Measurements from ENCODE around the gene ZNF124.
A peak's percentile ranks its signal among the peaks of the same experiment; 100 is the strongest.

ZNF124 gene

DNA sequence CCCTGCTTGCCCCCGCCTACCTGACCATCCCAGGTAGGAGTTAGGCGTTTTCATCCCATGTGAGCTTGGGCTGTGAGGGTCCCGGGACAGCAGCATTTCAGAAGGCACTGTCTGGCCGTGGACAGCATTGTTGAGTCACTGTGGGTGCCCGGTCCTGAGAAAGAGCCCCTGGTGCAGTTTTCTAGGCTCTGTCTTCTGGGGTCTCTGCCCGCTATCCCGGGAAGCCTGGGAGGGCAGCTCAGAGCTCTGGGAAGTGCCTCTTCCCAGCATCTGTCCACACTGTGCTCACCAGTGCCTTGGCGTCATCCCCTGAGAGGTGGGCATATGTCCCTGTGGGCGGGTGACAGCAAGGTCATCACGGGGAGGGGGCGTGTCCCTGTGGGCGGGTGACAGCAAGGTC, 56.3 kb downstream of the ZNF124 start:
- Histone ChIP-seq H3K9ac (ENCODE audit: low read length in 5 of 5) (no peak overlapping the region), H3K4me3 (ENCODE audit: low read depth in 1 of 5, low read length in 5 of 5) (no peak overlapping the region), H3K9me3 (ENCODE audit: control insufficient read depth in 5 of 5, low read length in 5 of 5) (no peaks in the 10 kb centered on the region), H3K27me3 (ENCODE audit: control insufficient read depth in 5 of 5, insufficient read depth in 4 of 5, low read length in 5 of 5) (no peaks in the 10 kb centered on the region), H3K27ac (ENCODE audit: low read depth, low read length) (no peak overlapping the region), H3K36me3 (ENCODE audit: control insufficient read depth in 5 of 5, insufficient read depth in 5 of 5, low read length in 5 of 5) (no peaks in the 10 kb centered on the region), H3K4me1 (ENCODE audit: control insufficient read depth in 5 of 5, insufficient read depth in 5 of 5, low read length in 5 of 5) (peaks cover 2 to 24% (median 20%) of the 10 kb centered on the region in 5 donors)

DNA sequence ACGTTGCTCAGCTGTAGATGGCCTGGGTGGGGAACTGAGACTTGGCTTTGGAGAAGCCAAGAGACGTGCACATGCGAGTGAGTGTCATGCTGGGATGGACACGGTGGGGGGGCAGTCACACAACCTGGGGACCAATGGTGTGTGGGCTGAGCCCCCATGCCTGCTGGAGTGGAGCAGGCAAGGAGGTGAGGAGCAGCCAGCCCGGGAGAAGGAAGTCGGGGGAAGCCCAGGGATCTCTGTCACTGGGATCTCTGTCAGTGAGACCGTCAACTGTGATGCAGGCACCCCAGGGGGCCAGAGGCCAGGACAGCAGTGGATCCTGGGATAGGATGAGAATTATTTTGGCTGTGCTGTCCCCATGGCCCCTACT, 56.7 kb downstream of the ZNF124 start:
- Histone ChIP-seq H3K4me1 (ENCODE audit: control insufficient read depth in 5 of 5, insufficient read depth in 5 of 5, low read length in 5 of 5) (peaks cover 2 to 25% (median 22%) of the 10 kb centered on the region in 5 donors), H3K4me3 (ENCODE audit: low read depth in 1 of 5, low read length in 5 of 5) (no peak overlapping the region), H3K36me3 (ENCODE audit: control insufficient read depth in 5 of 5, insufficient read depth in 5 of 5, low read length in 5 of 5) (no peaks in the 10 kb centered on the region), H3K9me3 (ENCODE audit: control insufficient read depth in 5 of 5, low read length in 5 of 5) (no peaks in the 10 kb centered on the region), H3K27ac (ENCODE audit: low read depth, low read length) (no peak overlapping the region), H3K9ac (ENCODE audit: low read length in 5 of 5) (no peak overlapping the region), H3K27me3 (ENCODE audit: control insufficient read depth in 5 of 5, insufficient read depth in 4 of 5, low read length in 5 of 5) (no peaks in the 10 kb centered on the region)

DNA sequence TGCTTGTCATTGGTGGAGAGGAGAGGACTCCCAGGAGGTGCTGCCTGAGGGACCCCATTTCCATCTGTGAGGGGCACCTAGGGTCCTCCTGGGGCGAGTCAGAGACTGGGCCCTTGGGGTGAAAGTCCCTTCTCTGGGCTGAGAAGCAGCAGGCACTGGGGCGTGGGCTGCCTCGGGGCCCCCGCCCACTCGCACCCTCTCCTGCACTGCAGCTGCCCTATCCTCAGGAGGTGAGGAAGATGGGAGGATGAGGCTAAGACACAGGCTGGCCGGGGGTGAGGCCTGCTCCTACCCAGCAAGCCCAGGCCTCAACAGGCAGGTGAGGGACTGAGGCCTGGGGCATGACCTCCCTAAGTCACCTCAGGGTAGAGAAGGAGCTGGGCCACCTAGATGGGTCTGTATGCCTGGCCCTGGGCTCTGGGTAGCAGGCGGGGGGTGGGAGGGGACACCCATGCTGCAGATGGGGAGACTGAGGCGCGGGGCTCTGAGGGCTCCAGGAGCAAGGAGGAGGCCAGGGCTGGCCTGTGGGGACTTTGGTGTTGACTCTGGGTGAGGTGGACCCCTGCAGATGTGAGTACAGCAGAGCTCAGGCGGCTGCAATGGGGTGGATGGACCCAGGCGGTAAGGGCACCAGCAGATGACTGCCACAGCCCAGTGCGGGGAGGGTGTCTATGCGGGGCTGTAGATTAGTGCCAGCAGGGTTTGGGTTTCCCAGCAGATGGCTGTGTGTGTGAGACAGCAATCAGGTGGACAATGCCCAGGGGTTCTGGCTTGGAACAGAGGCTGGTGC, 57.3 kb downstream of the ZNF124 start:
- no peak overlapping the region for H3K9ac ChIP-seq (ENCODE audit: low read length in 5 of 5)
- no peaks in the 10 kb centered on the region for H3K36me3 ChIP-seq (ENCODE audit: control insufficient read depth in 5 of 5, insufficient read depth in 5 of 5, low read length in 5 of 5)
- H3K4me3 ChIP-seq (ENCODE audit: low read depth in 1 of 5, low read length in 5 of 5) = no peak overlapping the region
- peaks cover 2 to 25% (median 22%) of the 10 kb centered on the region in 5 donors for H3K4me1 ChIP-seq (ENCODE audit: control insufficient read depth in 5 of 5, insufficient read depth in 5 of 5, low read length in 5 of 5)
- no peaks in the 10 kb centered on the region for H3K27me3 ChIP-seq (ENCODE audit: control insufficient read depth in 5 of 5, insufficient read depth in 4 of 5, low read length in 5 of 5)
- H3K9me3 ChIP-seq (ENCODE audit: control insufficient read depth in 5 of 5, low read length in 5 of 5) = no peaks in the 10 kb centered on the region
- H3K27ac ChIP-seq (ENCODE audit: low read depth, low read length) = no peak overlapping the region

DNA sequence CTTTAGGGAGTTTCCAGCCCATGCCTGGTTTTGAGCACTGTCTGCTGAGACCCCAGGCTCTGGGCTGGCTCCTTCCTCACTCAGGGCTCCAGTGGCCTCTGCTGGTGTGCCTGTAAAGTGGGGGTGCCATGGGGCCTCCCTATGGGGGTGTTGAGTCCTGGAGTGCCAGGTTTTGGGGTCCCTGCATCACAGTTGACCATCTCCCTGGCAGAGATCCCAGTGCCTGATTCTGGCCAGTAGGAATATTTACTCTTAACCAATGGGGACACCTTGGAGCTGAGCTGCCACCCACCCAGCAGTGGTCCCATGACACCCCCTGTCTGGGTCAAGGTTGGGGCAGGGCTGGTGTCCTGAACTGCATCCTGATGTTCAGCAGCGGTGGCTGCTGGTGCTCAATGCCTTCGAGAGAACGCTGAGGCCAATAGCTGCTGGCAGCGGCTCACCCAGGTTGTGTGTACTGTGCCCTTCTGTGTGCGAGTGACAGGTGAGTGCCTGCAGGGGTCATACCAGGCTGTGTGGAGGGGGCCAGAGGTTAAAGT, 58.0 kb downstream of the ZNF124 start:
- no peaks in the 10 kb centered on the region for H3K36me3 ChIP-seq (ENCODE audit: control insufficient read depth in 5 of 5, insufficient read depth in 5 of 5, low read length in 5 of 5)
- H3K9ac ChIP-seq (ENCODE audit: low read length in 5 of 5) = no peak overlapping the region
- H3K9me3 ChIP-seq (ENCODE audit: control insufficient read depth in 5 of 5, low read length in 5 of 5) = no peaks in the 10 kb centered on the region
- no peaks in the 10 kb centered on the region for H3K27me3 ChIP-seq (ENCODE audit: control insufficient read depth in 5 of 5, insufficient read depth in 4 of 5, low read length in 5 of 5)
- H3K4me1 ChIP-seq (ENCODE audit: control insufficient read depth in 5 of 5, insufficient read depth in 5 of 5, low read length in 5 of 5) = peaks cover 2 to 25% (median 22%) of the 10 kb centered on the region in 5 donors
- H3K4me3 ChIP-seq (ENCODE audit: low read depth in 1 of 5, low read length in 5 of 5) = no peak overlapping the region
- H3K27ac ChIP-seq (ENCODE audit: low read depth, low read length) = no peak overlapping the region

DNA sequence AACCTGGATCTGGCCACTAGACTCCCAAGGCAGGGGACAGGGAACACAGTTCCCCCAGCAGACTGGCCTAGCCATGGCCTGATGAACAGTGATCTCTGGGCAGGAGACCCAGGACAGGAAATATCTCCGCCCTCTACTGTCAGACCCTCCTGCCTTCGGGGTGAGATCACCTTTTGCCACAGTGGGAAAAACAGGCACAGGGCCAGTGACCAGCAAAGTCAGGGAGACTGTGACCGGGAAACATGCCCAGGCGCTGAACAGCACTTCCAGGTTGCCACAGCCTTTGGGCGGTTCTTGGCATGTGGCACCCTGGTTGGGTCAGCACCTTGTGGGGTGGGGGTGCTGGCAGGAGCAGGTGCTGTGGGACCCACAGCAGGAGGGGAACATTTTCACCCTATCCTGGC, 58.7 kb downstream of the ZNF124 start:
- Histone ChIP-seq H3K36me3 (ENCODE audit: control insufficient read depth in 5 of 5, insufficient read depth in 5 of 5, low read length in 5 of 5) (no peaks in the 10 kb centered on the region), H3K9me3 (ENCODE audit: control insufficient read depth in 5 of 5, low read length in 5 of 5) (no peaks in the 10 kb centered on the region), H3K4me1 (ENCODE audit: control insufficient read depth in 5 of 5, insufficient read depth in 5 of 5, low read length in 5 of 5) (peaks cover 2 to 25% (median 22%) of the 10 kb centered on the region in 5 donors), H3K27ac (ENCODE audit: low read depth, low read length) (no peak overlapping the region), H3K4me3 (ENCODE audit: low read depth in 1 of 5, low read length in 5 of 5) (no peak overlapping the region), H3K9ac (ENCODE audit: low read length in 5 of 5) (no peak overlapping the region), H3K27me3 (ENCODE audit: control insufficient read depth in 5 of 5, insufficient read depth in 4 of 5, low read length in 5 of 5) (no peaks in the 10 kb centered on the region)

DNA sequence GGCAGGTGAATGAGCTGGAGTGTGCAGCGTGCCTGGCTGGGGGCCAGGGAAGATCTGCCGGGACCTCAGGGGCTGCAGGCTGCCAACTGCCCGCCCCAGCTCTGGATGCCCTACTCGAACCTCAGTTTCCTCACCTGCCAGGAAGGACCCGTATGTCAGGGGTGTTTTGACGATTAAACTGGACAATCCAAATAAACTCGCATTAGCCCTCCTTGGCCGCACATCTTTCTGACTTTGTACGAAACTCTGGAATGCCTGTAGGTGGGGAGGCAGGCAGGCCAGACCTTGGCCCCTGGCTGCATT, 59.4 kb downstream of the ZNF124 start:
- H3K9ac ChIP-seq (ENCODE audit: low read length in 5 of 5) = peak overlapping the region in 4 of 5 donors; percentile 26 to 73 (median 70)
- no peaks in the 10 kb centered on the region for H3K9me3 ChIP-seq (ENCODE audit: control insufficient read depth in 5 of 5, low read length in 5 of 5)
- H3K27ac ChIP-seq (ENCODE audit: low read depth, low read length) = no peak overlapping the region
- no peaks in the 10 kb centered on the region for H3K27me3 ChIP-seq (ENCODE audit: control insufficient read depth in 5 of 5, insufficient read depth in 4 of 5, low read length in 5 of 5)
- no peaks in the 10 kb centered on the region for H3K36me3 ChIP-seq (ENCODE audit: control insufficient read depth in 5 of 5, insufficient read depth in 5 of 5, low read length in 5 of 5)
- peaks cover 2 to 25% (median 22%) of the 10 kb centered on the region in 5 donors for H3K4me1 ChIP-seq (ENCODE audit: control insufficient read depth in 5 of 5, insufficient read depth in 5 of 5, low read length in 5 of 5)
- H3K4me3 ChIP-seq (ENCODE audit: low read depth in 1 of 5, low read length in 5 of 5) = peak overlapping the region in 4 of 5 donors; percentile 64 to 71 (median 68)

DNA sequence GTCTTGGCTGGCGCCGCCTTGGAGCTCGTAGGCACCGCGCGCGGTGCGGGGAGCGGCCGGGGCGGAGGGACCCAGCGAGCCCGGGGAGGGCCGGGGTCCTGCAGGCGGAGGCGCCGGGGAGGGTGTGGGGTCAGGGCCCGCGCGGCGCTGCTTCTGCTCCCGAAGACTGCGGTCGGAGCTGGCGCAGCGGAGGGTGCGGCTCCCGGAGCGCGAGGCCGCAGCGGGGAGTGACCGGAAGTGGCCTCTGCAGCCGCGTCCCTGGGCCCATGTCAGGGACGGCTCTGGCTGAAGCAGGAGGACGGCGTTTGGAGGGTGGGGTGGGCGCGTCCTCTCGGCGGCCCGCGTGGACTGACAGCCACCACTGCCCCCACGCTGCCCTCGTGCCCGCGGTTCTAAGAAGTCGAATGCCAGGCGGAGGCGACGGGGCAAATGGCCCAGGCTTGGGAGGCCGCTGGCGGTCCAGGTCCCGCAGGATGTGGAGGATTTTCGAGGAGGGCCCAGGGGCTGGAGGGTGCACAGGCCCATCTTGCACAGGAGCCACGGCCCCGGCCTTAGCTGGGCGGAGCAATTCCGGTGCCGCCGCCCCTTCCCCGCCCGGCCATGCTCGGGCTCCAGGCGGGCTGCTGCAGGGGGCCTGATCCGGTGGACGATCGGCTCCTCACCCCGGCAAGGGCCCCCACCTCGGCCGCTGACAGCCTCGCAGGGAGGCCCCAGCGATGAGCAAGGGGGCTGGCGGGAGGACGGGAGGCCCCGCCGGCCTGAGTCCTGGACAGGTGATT, 59.9 kb downstream of the ZNF124 start:
- H3K4me1 ChIP-seq (ENCODE audit: control insufficient read depth in 5 of 5, insufficient read depth in 5 of 5, low read length in 5 of 5) = peaks cover 2 to 25% (median 22%) of the 10 kb centered on the region in 5 donors
- H3K4me3 ChIP-seq (ENCODE audit: low read depth in 1 of 5, low read length in 5 of 5) = peak overlapping the region in 4 of 5 donors; percentile 64 to 71 (median 68)
- no peaks in the 10 kb centered on the region for H3K27me3 ChIP-seq (ENCODE audit: control insufficient read depth in 5 of 5, insufficient read depth in 4 of 5, low read length in 5 of 5)
- no peaks in the 10 kb centered on the region for H3K9me3 ChIP-seq (ENCODE audit: control insufficient read depth in 5 of 5, low read length in 5 of 5)
- peak overlapping the region in 4 of 5 donors; percentile 68 to 73 (median 73) for H3K9ac ChIP-seq (ENCODE audit: low read length in 5 of 5)
- no peaks in the 10 kb centered on the region for H3K36me3 ChIP-seq (ENCODE audit: control insufficient read depth in 5 of 5, insufficient read depth in 5 of 5, low read length in 5 of 5)
- peak overlapping the region; percentile 57 for H3K27ac ChIP-seq (ENCODE audit: low read depth, low read length)

DNA sequence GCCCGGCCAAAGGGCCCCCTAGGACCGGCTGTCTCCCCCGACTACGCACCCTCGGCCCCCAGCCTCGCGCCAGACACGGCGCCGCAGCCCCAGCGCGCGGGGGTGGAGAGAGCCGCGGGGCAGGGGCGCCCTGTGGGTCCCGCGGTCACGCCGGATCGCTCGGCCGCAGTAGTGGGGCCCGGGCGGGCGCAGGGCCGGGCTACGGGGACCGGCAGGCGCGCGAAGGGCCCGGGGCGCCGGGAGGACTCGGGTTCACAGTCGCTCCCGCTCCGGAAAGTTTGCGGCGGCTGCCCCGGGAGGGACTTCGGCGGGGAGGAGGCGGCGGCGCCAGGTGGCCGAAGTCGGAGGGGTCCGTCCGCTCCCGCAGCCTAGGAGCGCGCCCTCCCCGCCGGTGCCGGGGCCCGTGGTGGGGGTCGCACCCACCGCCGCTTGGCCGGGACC, 60.5 kb downstream of the ZNF124 start:
- Histone ChIP-seq H3K9me3 (ENCODE audit: control insufficient read depth in 5 of 5, low read length in 5 of 5) (no peaks in the 10 kb centered on the region), H3K4me1 (ENCODE audit: control insufficient read depth in 5 of 5, insufficient read depth in 5 of 5, low read length in 5 of 5) (peaks cover 2 to 25% (median 22%) of the 10 kb centered on the region in 5 donors), H3K36me3 (ENCODE audit: control insufficient read depth in 5 of 5, insufficient read depth in 5 of 5, low read length in 5 of 5) (no peaks in the 10 kb centered on the region), H3K27ac (ENCODE audit: low read depth, low read length) (peak overlapping the region; percentile 57), H3K27me3 (ENCODE audit: control insufficient read depth in 5 of 5, insufficient read depth in 4 of 5, low read length in 5 of 5) (no peaks in the 10 kb centered on the region), H3K4me3 (ENCODE audit: low read depth in 1 of 5, low read length in 5 of 5) (peak overlapping the region in 4 of 5 donors; percentile 64 to 71 (median 68)), H3K9ac (ENCODE audit: low read length in 5 of 5) (peak overlapping the region in 4 of 5 donors; percentile 66 to 75 (median 73))

DNA sequence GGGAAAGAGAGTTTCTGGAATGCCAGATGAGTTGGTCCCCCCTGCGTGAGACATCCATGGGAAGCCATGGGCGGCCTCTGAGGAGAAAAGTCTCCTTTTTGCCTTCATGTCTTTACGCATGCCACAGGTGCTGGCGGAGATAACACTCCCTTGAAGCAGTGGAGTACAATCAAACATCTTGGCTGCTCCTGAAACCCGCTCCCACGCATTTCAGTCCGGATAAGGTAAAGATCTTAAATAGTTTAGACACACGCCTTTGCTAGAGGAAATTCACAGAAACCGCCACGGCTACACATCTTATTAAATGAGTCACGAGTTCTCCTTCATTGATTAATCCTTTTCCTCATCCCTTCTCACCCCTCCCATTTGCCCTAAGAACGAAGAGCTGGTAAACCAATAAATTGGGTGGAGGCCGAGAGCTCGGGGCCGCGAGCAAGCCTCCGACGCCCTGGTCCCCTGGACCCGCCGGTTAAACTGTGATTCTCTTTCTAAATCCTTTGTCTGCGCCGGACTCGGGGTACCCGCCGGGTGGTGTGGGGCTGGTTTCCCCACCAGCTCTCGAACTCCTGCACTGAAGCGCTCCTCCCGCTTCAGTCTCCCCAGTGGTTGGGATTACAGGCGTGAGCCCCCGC, 61.1 kb downstream of the ZNF124 start:
- Histone ChIP-seq H3K9me3 (ENCODE audit: control insufficient read depth in 5 of 5, low read length in 5 of 5) (no peaks in the 10 kb centered on the region), H3K4me3 (ENCODE audit: low read depth in 1 of 5, low read length in 5 of 5) (peak overlapping the region; percentile 36 to 71 (median 66)), H3K36me3 (ENCODE audit: control insufficient read depth in 5 of 5, insufficient read depth in 5 of 5, low read length in 5 of 5) (no peaks in the 10 kb centered on the region), H3K9ac (ENCODE audit: low read length in 5 of 5) (peak overlapping the region in 4 of 5 donors; percentile 66 to 75 (median 73)), H3K27ac (ENCODE audit: low read depth, low read length) (peak overlapping the region; percentile 57), H3K4me1 (ENCODE audit: control insufficient read depth in 5 of 5, insufficient read depth in 5 of 5, low read length in 5 of 5) (peaks cover 2 to 25% (median 22%) of the 10 kb centered on the region in 5 donors), H3K27me3 (ENCODE audit: control insufficient read depth in 5 of 5, insufficient read depth in 4 of 5, low read length in 5 of 5) (no peaks in the 10 kb centered on the region)

All from subcutaneous abdominal adipose tissue (tissue), 5 donors.